Endothelial cell of umbilical vein (primary cell): ENCODE data around the gene UBTD2. TPM values are rescaled to one million over a fixed set of nuclear protein-coding genes. Genes with fewer than 3 reads are reported as not detected.

ENCODE experiments used
- BruUV-seq: library from RNA; stranded (reverse); fragments of 400-500 nt; replicated peaks from 2 replicates; lab custom pipeline; 2021; lab: Mats Ljungman, UMichigan
- CTCF ChIA-PET: fragments of 300-600, 350-600 bp; sonication (Branson Sonifier 250); formaldehyde crosslinking; loops from one replicate; lab custom pipeline; 2021; ENCODE audit warnings: antibody characterized with exemption, inconsistent platforms; lab: Charles Lee
- POLR2A ChIA-PET: fragments of 300-600, 350-600 bp; sonication (Branson Sonifier 250); formaldehyde crosslinking; loops from one replicate; lab custom pipeline; 2021; ENCODE audit warnings: antibody characterized with exemption, inconsistent platforms; lab: Charles Lee
- DNase-seq: peaks from one replicate; pipeline ENCODE4 v3.0.0-alpha.2; 2011; ENCODE audit warnings: low read depth, low spot score
- FAIRE-seq: peaks from 2 replicates; lab custom pipeline; 2011; peaks lifted over from hg19 to GRCh38; lab: Jason Lieb, UNC
- H2AFZ ChIP-seq: 2 replicates; pipeline ENCODE4 v1.6.0; 2012; ENCODE audit warnings: low read depth, low read length, control low read depth, inconsistent platforms
- H3K27ac ChIP-seq: 2 replicates; pipeline ENCODE4 v1.5.1; 2011; ENCODE audit warnings: low read depth, mild to moderate bottlenecking, control low read depth, low read length, moderate library complexity; ENCODE audit not compliant: insufficient read depth
- H3K27me3 ChIP-seq, 2 experiments: 2 replicates each; pipeline versions ENCODE4 v1.6.0 to v1.6.1; 2011; ENCODE audit warnings: low read length in 2 of 2, mixed read lengths in 1 of 2; ENCODE audit not compliant: control insufficient read depth in 2 of 2, insufficient read depth in 2 of 2
- H3K36me3 ChIP-seq, 2 experiments: 2 replicates in 1 of 2; 3 replicates in 1 of 2; pipeline ENCODE4 v1.5.1; 2011; ENCODE audit warnings: low read length in 2 of 2, mild to moderate bottlenecking in 1 of 2, moderate library complexity in 1 of 2; ENCODE audit not compliant: control insufficient read depth in 2 of 2, insufficient read depth in 2 of 2; ENCODE audit errors: extremely low read depth in 1 of 2
- H3K4me1 ChIP-seq: 3 replicates; pipeline ENCODE4 v1.5.1; 2011; ENCODE audit warnings: mild to moderate bottlenecking, low read length; ENCODE audit not compliant: control insufficient read depth, insufficient read depth; ENCODE audit errors: extremely low read depth
- H3K4me2 ChIP-seq: 2 replicates; pipeline ENCODE4 v1.6.1; 2011; ENCODE audit warnings: low read length, control low read depth, mixed read lengths; ENCODE audit not compliant: insufficient read depth
- H3K4me3 ChIP-seq, 3 experiments: fragments of 200-600 bp in 1 of 3; sonication (generic), shearing (Covaris generic) in 1 of 3; replicated peaks in 1 of 3; 2 replicates each; pipeline ENCODE4 v1.5.1; 2011 to 2016; ENCODE audit warnings: control low read depth in 3 of 3, low read length in 3 of 3, mild to moderate bottlenecking in 2 of 3, inconsistent platforms in 1 of 3, low read depth in 1 of 3, moderate library complexity in 1 of 3; ENCODE audit not compliant: insufficient read depth in 1 of 3
- H3K79me2 ChIP-seq: 2 replicates; pipeline ENCODE4 v1.6.0; 2012; ENCODE audit warnings: low read length, inconsistent platforms; ENCODE audit not compliant: control insufficient read depth, insufficient read depth
- H3K9ac ChIP-seq: replicated peaks from 2 replicates; pipeline ENCODE3; 2011; ENCODE audit warnings: low read length, control low read depth; ENCODE audit not compliant: insufficient read depth; ENCODE audit errors: extremely low read depth
- H3K9me1 ChIP-seq: replicated peaks from 3 replicates; pipeline ENCODE4 v1.6.0; 2011; ENCODE audit warnings: mild to moderate bottlenecking, low read length; ENCODE audit not compliant: control insufficient read depth, insufficient read depth; ENCODE audit errors: extremely low read depth
- H3K9me3 ChIP-seq: replicated peaks from 2 replicates; pipeline ENCODE4 v1.5.1; 2012; ENCODE audit warnings: low read length, inconsistent platforms; ENCODE audit not compliant: control insufficient read depth, insufficient read depth
- H4K20me1 ChIP-seq: replicated peaks from 2 replicates; pipeline ENCODE3; 2011; ENCODE audit warnings: mild to moderate bottlenecking, low read length; ENCODE audit not compliant: control insufficient read depth, insufficient read depth; ENCODE audit errors: extremely low read depth
- FOS ChIP-seq: IDR thresholded peaks from 2 replicates; pipeline ENCODE4 v1.6.1; 2011; ENCODE audit warnings: mild to moderate bottlenecking, low read length, moderate library complexity, borderline replicate concordance; ENCODE audit not compliant: insufficient read depth
- JUN ChIP-seq: IDR thresholded peaks from 2 replicates; pipeline ENCODE4 v1.6.1; 2011; ENCODE audit warnings: borderline replicate concordance, low read depth; ENCODE audit not compliant: insufficient read length, insufficient read depth
- MYC ChIP-seq: IDR thresholded peaks from one replicate; pipeline ENCODE4 v1.6.1; 2011; ENCODE audit warnings: mild to moderate bottlenecking, low read depth, low read length
- POLR2A ChIP-seq: IDR thresholded peaks from 2 replicates; pipeline ENCODE4 v1.6.1; 2012; ENCODE audit warnings: low read depth, mild to moderate bottlenecking, control low read depth, low read length
- dilution Hi-C: fragments of 300-500 bp; cut with MboI; formaldehyde crosslinking; loops from one replicate; pipeline ENCODE4 v1.15.0; 2019; ENCODE audit warnings: low sequenced_read_pairs; ENCODE audit not compliant: extremely low pct_ligation_motif_present
- intact Hi-C: fragments of 100-400 bp; cut with micrococcal nuclease; formaldehyde crosslinking; loops from one replicate; pipeline ENCODE4 v1.10.0; 2022
- polyA plus RNA-seq, 4 experiments: library from polyadenylated mRNA; depleted of rRNA in 3 of 4; stranded (reverse) in 3 of 4; unstranded in 1 of 4; fragments of >200 nt; gene quantifications; 2 replicates each; pipeline versions ENCODE4 v1.2.1 to v1.2.3, GENCODE V29; 2011 to 2012; ENCODE audit warnings: missing spikeins in 1 of 4
- total RNA-seq: library from RNA; stranded (reverse); gene quantifications from 2 replicates; pipeline ENCODE4 v1.2.3, GENCODE V29; 2021
- TF ChIP-seq, protein P1 (sequence below): IDR thresholded peaks from 2 replicates; pipeline ENCODE4 v1.6.1; 2011; ENCODE audit not compliant: insufficient read depth, insufficient read length
- TF ChIP-seq, protein P2 (sequence below), 2 donors: IDR thresholded peaks; 1 replicate in 1 of 2; 2 replicates in 1 of 2; pipeline ENCODE4 v1.5.1; 2011; ENCODE audit warnings: low read length in 2 of 2, mild to moderate bottlenecking in 2 of 2, moderate library complexity in 2 of 2, control low read depth in 1 of 2, inconsistent platforms in 1 of 2, low read depth in 1 of 2; ENCODE audit not compliant: insufficient read depth in 1 of 2; ENCODE audit errors: extremely low read depth in 1 of 2

The UBTD2 gene
- total and polyA plus RNA-seq, 2 donors (not counting 3 experiments of a cell fraction or from before 2014, with no cell fraction given), result 10.1 to 22.6 TPM

GRCh38 chr5:172189693-172190296 lies 93.8 kb downstream of the UBTD2 start:
- ChIA-PET POLR2A (interaction anchor here (0.6 kb wide), 1 partner anchor 27 kb away, joined by 11 read pairs; no protein-coding TSS in a partner anchor), CTCF (interaction anchor here (0.6 to 5.0 kb wide), 24 partner anchors 15 to 281 kb away, joined by 3 to 142 read pairs (median 10); partner anchors contain the start of genes FBXW11 and UBTD2)
- intact Hi-C loops, result loop anchor here (2.0 to 5.0 kb wide), 3 partner anchors 47 to 263 kb away; partner anchors contain the start of gene SH3PXD2B
- DNase-seq, result no peak
- H3K27ac ChIP-seq, result no peak overlapping the region
- H2AFZ ChIP-seq, result no peak overlapping the region
- H4K20me1 ChIP-seq, result no peaks in the 10 kb centered on the region
- H3K79me2 ChIP-seq, result peaks cover 14% of the 10 kb centered on the region
- peaks cover 16% of the 10 kb centered on the region for H3K4me1 ChIP-seq
- no TSS peak for BruUV-seq
- H3K9ac ChIP-seq, result no peak overlapping the region
- no peak overlapping the region for H3K4me2 ChIP-seq
- H3K27me3 ChIP-seq, result peaks cover 0 to 2% of the 10 kb centered on the region in 2 experiments
- H3K4me3 ChIP-seq, result no peak overlapping the region
- no peaks in the 10 kb centered on the region for H3K9me1 ChIP-seq
- TF ChIP-seq JUN, result no peak
- TF ChIP-seq POLR2A, result no peak
- TF ChIP-seq, protein P1, sequence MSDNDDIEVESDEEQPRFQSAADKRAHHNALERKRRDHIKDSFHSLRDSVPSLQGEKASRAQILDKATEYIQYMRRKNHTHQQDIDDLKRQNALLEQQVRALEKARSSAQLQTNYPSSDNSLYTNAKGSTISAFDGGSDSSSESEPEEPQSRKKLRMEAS, result no peak
- TF ChIP-seq FOS, result no peak
- no peak for TF ChIP-seq MYC
- TF ChIP-seq, protein P2, sequence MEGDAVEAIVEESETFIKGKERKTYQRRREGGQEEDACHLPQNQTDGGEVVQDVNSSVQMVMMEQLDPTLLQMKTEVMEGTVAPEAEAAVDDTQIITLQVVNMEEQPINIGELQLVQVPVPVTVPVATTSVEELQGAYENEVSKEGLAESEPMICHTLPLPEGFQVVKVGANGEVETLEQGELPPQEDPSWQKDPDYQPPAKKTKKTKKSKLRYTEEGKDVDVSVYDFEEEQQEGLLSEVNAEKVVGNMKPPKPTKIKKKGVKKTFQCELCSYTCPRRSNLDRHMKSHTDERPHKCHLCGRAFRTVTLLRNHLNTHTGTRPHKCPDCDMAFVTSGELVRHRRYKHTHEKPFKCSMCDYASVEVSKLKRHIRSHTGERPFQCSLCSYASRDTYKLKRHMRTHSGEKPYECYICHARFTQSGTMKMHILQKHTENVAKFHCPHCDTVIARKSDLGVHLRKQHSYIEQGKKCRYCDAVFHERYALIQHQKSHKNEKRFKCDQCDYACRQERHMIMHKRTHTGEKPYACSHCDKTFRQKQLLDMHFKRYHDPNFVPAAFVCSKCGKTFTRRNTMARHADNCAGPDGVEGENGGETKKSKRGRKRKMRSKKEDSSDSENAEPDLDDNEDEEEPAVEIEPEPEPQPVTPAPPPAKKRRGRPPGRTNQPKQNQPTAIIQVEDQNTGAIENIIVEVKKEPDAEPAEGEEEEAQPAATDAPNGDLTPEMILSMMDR (IDR thresholded peaks at IDR 0.05; ENCODE audit: extremely low read depth in 1 of 2, insufficient read depth in 1 of 2, low read depth in 1 of 2, low read length in 2 of 2), result no peak
- no peaks in the 10 kb centered on the region for H3K9me3 ChIP-seq
- no peak for FAIRE-seq
- dilution Hi-C loops, result no loop called here
- H3K36me3 ChIP-seq, result no peaks in the 10 kb centered on the region
